Panc1 (cell line): ENCODE results near the gene USO1. TPM values are rescaled to one million over a fixed set of nuclear protein-coding genes. Genes with fewer than 3 reads are reported as not detected.

Experiments
- ATAC-seq: fragments of 200-7000 bp; cut with Tn5 transposase; 2 replicates; pipeline ENCODE4 v1.9.1; 2020; ENCODE audit warnings: mild to moderate bottlenecking, moderate library complexity
- BruUV-seq: library from RNA; stranded (reverse); fragments of 400-500 nt; replicated peaks from 2 replicates; lab custom pipeline; 2021; lab: Mats Ljungman, UMichigan
- CTCF ChIA-PET: fragments of 300-600 bp; sonication (Branson Sonifier 250); formaldehyde crosslinking; loops from one replicate; lab custom pipeline; 2022; ENCODE audit warnings: antibody characterized with exemption; lab: Charles Lee
- POLR2A ChIA-PET: fragments of 300-600 bp; sonication (Branson Sonifier 250); formaldehyde crosslinking; loops from one replicate; lab custom pipeline; 2022; ENCODE audit warnings: antibody characterized with exemption; lab: Charles Lee
- DNase-seq: peaks from one replicate; pipeline ENCODE4 v3.0.0-alpha.2; 2010; ENCODE audit warnings: low read depth, low spot score
- H3K27ac ChIP-seq: 2 replicates; pipeline ENCODE4 v1.5.1; 2011; ENCODE audit warnings: mild to moderate bottlenecking, low read length, inconsistent platforms
- H3K27me3 ChIP-seq: fragments of 200-500 bp; sonication (Bioruptor generic); 2 replicates; pipeline ENCODE4 v1.6.0; 2014; ENCODE audit warnings: low read length, inconsistent platforms; ENCODE audit not compliant: control insufficient read depth, insufficient read depth
- H3K36me3 ChIP-seq: fragments of 200-500 bp; sonication (Bioruptor generic); 2 replicates; pipeline ENCODE4 v1.5.1; 2014; ENCODE audit warnings: inconsistent platforms, mild to moderate bottlenecking, low read length, moderate library complexity; ENCODE audit not compliant: control insufficient read depth, insufficient read depth
- H3K4me1 ChIP-seq: 2 replicates; pipeline ENCODE4 v1.5.1; 2011; ENCODE audit warnings: inconsistent platforms, mild to moderate bottlenecking, low read length, moderate library complexity; ENCODE audit not compliant: control insufficient read depth, insufficient read depth
- H3K4me3 ChIP-seq, 2 experiments: 2 replicates each; pipeline ENCODE4 v1.5.1; 2011 to 2012; ENCODE audit warnings: low read depth in 2 of 2, low read length in 2 of 2, mild to moderate bottlenecking in 2 of 2, inconsistent platforms in 1 of 2, moderate library complexity in 1 of 2
- H3K9me3 ChIP-seq: fragments of 200-500 bp; sonication (Bioruptor generic); 2 replicates; pipeline ENCODE4 v1.5.1; 2014; ENCODE audit warnings: low read depth, mild to moderate bottlenecking, inconsistent platforms, low read length, moderate library complexity; ENCODE audit not compliant: control insufficient read depth, insufficient read depth
- CTCF ChIP-seq: fragments of 450-650 bp; IDR thresholded peaks from 2 replicates; pipeline ENCODE4 v1.5.1; 2017; ENCODE audit warnings: mild to moderate bottlenecking
- POLR2AphosphoS5 ChIP-seq: IDR thresholded peaks from 2 replicates; pipeline ENCODE4 v1.6.1; 2012; ENCODE audit warnings: mild to moderate bottlenecking, low read depth, low read length, moderate library complexity
- REST ChIP-seq, 2 experiments: IDR thresholded peaks; 2 replicates each; pipeline ENCODE4 v1.6.1; 2011 to 2012; ENCODE audit warnings: low read depth in 2 of 2, control low read depth in 1 of 2, low read length in 1 of 2, mild to moderate bottlenecking in 1 of 2, moderate library complexity in 1 of 2; ENCODE audit not compliant: insufficient read depth in 1 of 2
- SIN3A ChIP-seq: IDR thresholded peaks from 2 replicates; pipeline ENCODE4 v1.6.1; 2012; ENCODE audit warnings: low read depth, mild to moderate bottlenecking, low read length, moderate library complexity, borderline replicate concordance; ENCODE audit not compliant: insufficient read depth
- TCF7L2 ChIP-seq: IDR thresholded peaks from 2 replicates; pipeline ENCODE4 v1.6.1; 2011; ENCODE audit warnings: mild to moderate bottlenecking, low read depth, low read length, inconsistent platforms
- in situ Hi-C: cut with HindIII; loops from 2 replicates; pipeline ENCODE4 v1.10.0; 2016; ENCODE audit warnings: low sequenced_read_pairs, low pct_unique_long_range_greater_than_20kb
- intact Hi-C: fragments of 100-400 bp; cut with micrococcal nuclease; formaldehyde crosslinking; loops from one replicate; pipeline ENCODE4 v1.10.0; 2022; ENCODE audit not compliant: unreplicated experiment
- total RNA-seq: library from RNA; stranded (reverse); gene quantifications from one replicate; pipeline ENCODE4 v1.2.1, GENCODE V29; 2021; ENCODE audit not compliant: unreplicated experiment

USO1 gene
- total RNA-seq, 1 experiment from 2014 or later: 50.0 TPM

GRCh38 chr4:75726577-75726976 lies 2.2 kb downstream of the USO1 start:
- no TSS peak for BruUV-seq
- ATAC-seq (no peak), DNase-seq (no peak)
- no peaks in the 10 kb centered on the region; the same call in 1 of the 2 replicates for H3K36me3 ChIP-seq
- CTCF ChIA-PET: no interaction called here
- no peaks in the 10 kb centered on the region for H3K9me3 ChIP-seq
- POLR2A ChIA-PET: interaction anchor here (0.6 to 0.7 kb wide), 2 partner anchors 41 to 117 kb away, joined by 5 to 7 read pairs; no protein-coding TSS in a partner anchor
- peak overlapping the region; percentile 87 to 91 for H3K4me3 ChIP-seq
- TF ChIP-seq SIN3A (no peak), REST (IDR thresholded peaks at IDR 0.05; ENCODE audit: insufficient read depth in 1 of 2, low read depth in 2 of 2, low read length in 1 of 2) (no peak), CTCF (no peak), TCF7L2 (no peak), POLR2AphosphoS5 (no peak)
- intact Hi-C loops (no loop called here), in situ Hi-C loops (no loop called here)
- no peaks in the 10 kb centered on the region for H3K27me3 ChIP-seq
- H3K4me1 ChIP-seq: peaks cover 16% of the 10 kb centered on the region
- peak overlapping the region; percentile 88 for H3K27ac ChIP-seq

- no peak for DNase-seq
- ATAC-seq: no peak
- Histone ChIP-seq H3K27me3 (no peaks in the 10 kb centered on the region), H3K27ac (no peak overlapping the region), H3K4me3 (no peak overlapping the region), H3K9me3 (no peaks in the 10 kb centered on the region), H3K4me1 (peaks cover 16% of the 10 kb centered on the region), H3K36me3 (no peaks in the 10 kb centered on the region; the same call in 1 of the 2 replicates)
- no TSS peak for BruUV-seq
- ChIA-PET CTCF (no interaction called here), POLR2A (interaction anchor here (0.5 to 0.7 kb wide), 2 partner anchors 40 to 123 kb away, joined by 5 to 13 read pairs; no protein-coding TSS in a partner anchor)
- in situ Hi-C loops (no loop called here), intact Hi-C loops (no loop called here)
- no peak for TF ChIP-seq TCF7L2
- no peak for TF ChIP-seq CTCF
- no peak for TF ChIP-seq POLR2AphosphoS5
- no peak for TF ChIP-seq REST (IDR thresholded peaks at IDR 0.05; ENCODE audit: insufficient read depth in 1 of 2, low read depth in 2 of 2, low read length in 1 of 2)
- TF ChIP-seq SIN3A: no peak
These were observed 2.7 kb downstream of the USO1 start for GRCh38 chr4:75727073-75727472.
